Kidney epithelial cell (primary cell): ENCODE data around the gene CHL1. TPM values are rescaled to one million over a fixed set of nuclear protein-coding genes. Genes with fewer than 3 reads are reported as not detected.

ENCODE experiments used
- DNase-seq: peaks from one replicate; pipeline ENCODE4 v3.0.0-alpha.2; 2010; ENCODE audit warnings: low read depth
- H3K27me3 ChIP-seq: 2 replicates; pipeline ENCODE4 v1.6.0; 2011; ENCODE audit warnings: low read length; ENCODE audit not compliant: control insufficient read depth, insufficient read depth
- H3K36me3 ChIP-seq: 2 replicates; pipeline ENCODE4 v1.5.1; 2011; ENCODE audit warnings: low read length; ENCODE audit not compliant: control insufficient read depth, insufficient read depth
- H3K4me3 ChIP-seq: 2 replicates; pipeline ENCODE4 v1.5.1; 2011; ENCODE audit warnings: low read depth, mild to moderate bottlenecking, control low read depth, low read length
- total RNA-seq: library from RNA; depleted of rRNA; stranded (reverse); fragments of >200 nt; gene quantifications from 2 replicates; pipeline ENCODE4 v1.2.3, GENCODE V29; 2015
- TF ChIP-seq, protein P1 (sequence below): IDR thresholded peaks from 2 replicates; pipeline ENCODE4 v1.5.1; 2011; ENCODE audit warnings: mild to moderate bottlenecking, moderate library complexity, low read length, control low read depth, inconsistent platforms; ENCODE audit not compliant: insufficient read depth, poor library complexity, severe bottlenecking

Gene CHL1
- total RNA-seq, 1 donor from 2014 or later: 0.33 TPM

DNA sequence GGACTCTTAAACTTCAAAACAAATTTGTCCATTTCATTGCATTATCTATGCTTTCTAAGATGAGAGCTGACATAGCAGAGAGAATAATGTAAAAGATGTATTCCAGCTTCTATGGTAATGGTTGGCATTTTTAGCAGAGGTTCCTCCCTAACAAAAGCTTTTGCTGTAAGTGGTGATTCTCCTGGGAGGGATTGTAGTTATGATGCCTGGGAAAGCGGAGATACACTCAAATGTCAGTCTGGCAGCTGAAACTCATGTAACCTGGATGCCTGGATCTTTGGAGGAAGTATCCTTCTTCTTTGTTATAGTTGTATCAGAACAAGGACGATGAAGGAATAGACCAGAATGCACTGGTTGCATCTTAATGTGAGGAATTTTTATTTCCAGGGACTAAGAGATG, 7.5 kb downstream of the CHL1 start:
- H3K36me3 ChIP-seq: no peaks in the 10 kb centered on the region
- TF ChIP-seq, protein P1, sequence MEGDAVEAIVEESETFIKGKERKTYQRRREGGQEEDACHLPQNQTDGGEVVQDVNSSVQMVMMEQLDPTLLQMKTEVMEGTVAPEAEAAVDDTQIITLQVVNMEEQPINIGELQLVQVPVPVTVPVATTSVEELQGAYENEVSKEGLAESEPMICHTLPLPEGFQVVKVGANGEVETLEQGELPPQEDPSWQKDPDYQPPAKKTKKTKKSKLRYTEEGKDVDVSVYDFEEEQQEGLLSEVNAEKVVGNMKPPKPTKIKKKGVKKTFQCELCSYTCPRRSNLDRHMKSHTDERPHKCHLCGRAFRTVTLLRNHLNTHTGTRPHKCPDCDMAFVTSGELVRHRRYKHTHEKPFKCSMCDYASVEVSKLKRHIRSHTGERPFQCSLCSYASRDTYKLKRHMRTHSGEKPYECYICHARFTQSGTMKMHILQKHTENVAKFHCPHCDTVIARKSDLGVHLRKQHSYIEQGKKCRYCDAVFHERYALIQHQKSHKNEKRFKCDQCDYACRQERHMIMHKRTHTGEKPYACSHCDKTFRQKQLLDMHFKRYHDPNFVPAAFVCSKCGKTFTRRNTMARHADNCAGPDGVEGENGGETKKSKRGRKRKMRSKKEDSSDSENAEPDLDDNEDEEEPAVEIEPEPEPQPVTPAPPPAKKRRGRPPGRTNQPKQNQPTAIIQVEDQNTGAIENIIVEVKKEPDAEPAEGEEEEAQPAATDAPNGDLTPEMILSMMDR: no peak
- H3K27me3 ChIP-seq: peaks cover under 1% of the 10 kb centered on the region
- H3K4me3 ChIP-seq: no peak overlapping the region
- no peak for DNase-seq

DNA sequence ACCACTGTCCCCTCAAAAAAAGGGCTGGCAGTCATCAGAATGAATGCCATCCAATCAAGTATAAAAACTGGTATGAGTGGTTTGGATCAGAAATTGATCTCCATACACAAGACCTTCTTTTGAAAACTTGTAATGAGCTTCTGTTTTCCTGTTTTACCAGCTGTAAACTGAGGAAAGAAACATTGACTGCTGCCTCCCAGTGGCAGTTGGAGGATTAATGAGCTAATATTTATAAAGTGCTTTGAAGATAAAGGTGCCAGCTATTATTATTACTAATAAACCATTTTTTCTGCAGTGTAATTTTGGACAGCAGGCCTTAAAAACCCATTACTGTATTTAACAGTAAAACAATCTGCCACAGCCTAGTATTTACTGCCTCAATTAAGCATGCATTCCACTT, 11.4 kb downstream of the CHL1 start:
- TF ChIP-seq, protein P1: no peak
- no peaks in the 10 kb centered on the region for H3K36me3 ChIP-seq
- H3K27me3 ChIP-seq: no peaks in the 10 kb centered on the region
- DNase-seq: no peak
- H3K4me3 ChIP-seq: no peak overlapping the region

- DNase-seq: no peak
- no peaks in the 10 kb centered on the region for H3K36me3 ChIP-seq
- TF ChIP-seq, protein P1: no peak
- no peak overlapping the region for H3K4me3 ChIP-seq
- H3K27me3 ChIP-seq: no peaks in the 10 kb centered on the region
These were observed 14.1 kb downstream of the CHL1 start for GRCh38 chr3:210669-211068.

DNA sequence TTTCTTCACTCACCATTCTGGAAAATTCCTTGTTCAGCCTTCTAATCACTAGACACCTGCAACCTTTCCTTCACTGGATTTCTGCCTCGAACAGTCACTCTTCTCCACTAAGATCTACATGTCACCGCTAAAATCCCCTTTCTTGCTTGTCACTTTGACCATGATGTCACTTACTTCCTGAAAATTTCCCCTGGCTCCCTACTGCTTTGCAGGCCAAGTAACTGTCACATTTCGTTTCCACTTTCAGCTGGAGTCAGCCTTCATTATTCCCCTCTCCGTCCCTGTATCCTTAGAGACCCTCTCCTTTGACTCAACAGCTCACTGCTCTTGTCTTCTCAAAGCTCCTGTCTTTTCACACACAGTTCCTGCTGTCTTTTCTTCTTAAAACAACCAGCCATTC, 15.9 kb downstream of the CHL1 start:
- Histone ChIP-seq H3K4me3 (no peak overlapping the region), H3K27me3 (no peaks in the 10 kb centered on the region), H3K36me3 (no peaks in the 10 kb centered on the region)
- TF ChIP-seq, protein P1: no peak
- DNase-seq: no peak

GRCh38 chr3:217099-217813, 20.7 kb downstream of the CHL1 start:
- TF ChIP-seq, protein P1: no peak
- H3K36me3 ChIP-seq: no peaks in the 10 kb centered on the region
- H3K27me3 ChIP-seq: no peaks in the 10 kb centered on the region
- no peak for DNase-seq
- H3K4me3 ChIP-seq: no peak overlapping the region

DNA sequence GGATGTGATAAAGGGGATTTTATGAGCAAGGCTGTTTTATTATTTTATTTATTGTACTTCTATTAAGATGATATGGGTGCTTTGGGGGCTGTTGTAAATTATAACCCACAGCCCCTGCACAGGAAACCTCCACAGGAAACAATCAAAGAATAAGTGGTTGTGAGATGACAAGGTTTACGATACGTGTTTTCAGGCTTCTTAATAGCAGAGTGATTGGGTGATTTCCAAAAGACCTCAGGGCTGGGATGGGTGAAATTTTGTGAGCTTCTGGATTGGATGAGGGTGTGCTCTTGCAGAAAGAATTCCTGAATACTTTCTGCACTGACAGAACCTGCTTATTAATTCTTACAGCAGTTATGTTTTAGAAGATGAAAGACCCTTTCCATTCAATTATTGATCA, 21.4 kb downstream of the CHL1 start:
- H3K4me3 ChIP-seq: no peak overlapping the region
- no peaks in the 10 kb centered on the region for H3K36me3 ChIP-seq
- no peaks in the 10 kb centered on the region for H3K27me3 ChIP-seq
- no peak for DNase-seq
- TF ChIP-seq, protein P1: no peak
